ENCODE measurements around the gene FAM43B. TPM values are rescaled to one million over a fixed set of nuclear protein-coding genes. Genes with fewer than 3 reads are reported as not detected.
A peak's percentile ranks its signal among the peaks of the same experiment; 100 is the strongest.
"Not testable (repeated sequence)": the region's sequence is repeated elsewhere in the genome, so short reads cannot be mapped to it uniquely, and the experiment has no call there.

The FAM43B gene
- total and polyA plus RNA-seq, 3 donors from 2014 or later, result 0.66 to 1.3 (median 1.1) TPM

GRCh38 chr1:20508411-20508771 is 44.0 kb upstream of the FAM43B start:
- 46 to 48% methylated on average over 5 of the region's 5 CpGs for WGBS, 2 donors
- TF ChIP-seq CTCF (IDR thresholded peaks at IDR 0.05), result no peak
- no peak for TF ChIP-seq POLR2A (IDR thresholded peaks at IDR 0.05)
- peak overlapping the region; percentile 80 to 97 for H3K4me3 ChIP-seq
- intact Hi-C loops (cut with DNase I; ENCODE audit: low total_unique reads), result no loop called here
- peaks cover 6% of the 10 kb centered on the region for H3K4me1 ChIP-seq
- peak overlapping the region; percentile 79 for H3K27ac ChIP-seq
- no peaks in the 10 kb centered on the region for H3K27me3 ChIP-seq
- no peaks in the 10 kb centered on the region for H3K9me3 ChIP-seq
- DNase-seq, result no peak
- H3K36me3 ChIP-seq (ENCODE audit: low read depth, missing control alignments), result no peaks in the 10 kb centered on the region

GRCh38 chr1:20511518-20512428 is 40.6 kb upstream of the FAM43B start:
- 68 to 72% methylated on average over 6 of the region's 6 CpGs for WGBS, 2 donors
- TF ChIP-seq POLR2A (IDR thresholded peaks at IDR 0.05) (no peak), CTCF (IDR thresholded peaks at IDR 0.05) (no peak)
- no peak for DNase-seq

GRCh38 chr1:20519609-20520262 is 32.6 kb upstream of the FAM43B start:
- not testable (repeated sequence) for H3K27ac ChIP-seq; H3K27me3 ChIP-seq; DNase-seq; H3K36me3 ChIP-seq (ENCODE audit: low read depth, missing control alignments); H3K4me3 ChIP-seq; H3K4me1 ChIP-seq; H3K9me3 ChIP-seq
- intact Hi-C loops (cut with DNase I; ENCODE audit: low total_unique reads), result loop anchor here (10.0 kb wide), 1 partner anchor 125 kb away; no protein-coding TSS in a partner anchor
- 62 to 69% methylated on average over 7 of the region's 7 CpGs for WGBS, 2 donors

More at GRCh38 chr1:20511518-20512428, 40.6 kb upstream of the FAM43B start:
- peaks cover 3% of the 10 kb centered on the region for H3K4me1 ChIP-seq
- H3K36me3 ChIP-seq (ENCODE audit: low read depth, missing control alignments), result no peaks in the 10 kb centered on the region
- H3K9me3 ChIP-seq, result no peaks in the 10 kb centered on the region
- H3K27ac ChIP-seq, result no peak overlapping the region
- no peaks in the 10 kb centered on the region for H3K27me3 ChIP-seq
- intact Hi-C loops (cut with DNase I; ENCODE audit: low total_unique reads), result no loop called here
- H3K4me3 ChIP-seq, result no peak overlapping the region

GRCh38 chr1:20521960-20522861 is 30.2 kb upstream of the FAM43B start:
- intact Hi-C loops (cut with DNase I; ENCODE audit: low total_unique reads), result loop anchor here (10.0 kb wide), 1 partner anchor 123 kb away; no protein-coding TSS in a partner anchor
- WGBS, 2 donors, result 16 to 20% methylated on average over 17 of the region's 17 CpGs
- TF ChIP-seq CTCF (IDR thresholded peaks at IDR 0.05) (peak; percentile 85 to 94 (median 90)), POLR2A (IDR thresholded peaks at IDR 0.05) (no peak)
- Histone ChIP-seq H3K9me3 (no peaks in the 10 kb centered on the region), H3K27ac (no peak overlapping the region), H3K36me3 (ENCODE audit: low read depth, missing control alignments) (no peaks in the 10 kb centered on the region), H3K4me1 (no peaks in the 10 kb centered on the region), H3K4me3 (no peak overlapping the region), H3K27me3 (no peaks in the 10 kb centered on the region)
- peak; percentile 92 for DNase-seq
